T-helper 2 cell treated with Interferon-gamma antibody and Interleukin-4, amounts not matched to agents 100 ng/mL and 5 ng/mL, for 36 hours (primary cell): ENCODE data around the gene MYADM. TPM values are rescaled to one million over a fixed set of nuclear protein-coding genes. Genes with fewer than 3 reads are reported as not detected.

ENCODE experiments used
- intact Hi-C: fragments of 100-400 bp; cut with micrococcal nuclease; formaldehyde crosslinking; loops from one replicate; pipeline ENCODE4 v1.15.1; 2023
- total RNA-seq: library from RNA; stranded (reverse); gene quantifications from 2 replicates; pipeline ENCODE4 v1.2.3, GENCODE V29; 2022

MYADM gene
- total RNA-seq, 1 donor from 2014 or later, result 122 TPM

DNA sequence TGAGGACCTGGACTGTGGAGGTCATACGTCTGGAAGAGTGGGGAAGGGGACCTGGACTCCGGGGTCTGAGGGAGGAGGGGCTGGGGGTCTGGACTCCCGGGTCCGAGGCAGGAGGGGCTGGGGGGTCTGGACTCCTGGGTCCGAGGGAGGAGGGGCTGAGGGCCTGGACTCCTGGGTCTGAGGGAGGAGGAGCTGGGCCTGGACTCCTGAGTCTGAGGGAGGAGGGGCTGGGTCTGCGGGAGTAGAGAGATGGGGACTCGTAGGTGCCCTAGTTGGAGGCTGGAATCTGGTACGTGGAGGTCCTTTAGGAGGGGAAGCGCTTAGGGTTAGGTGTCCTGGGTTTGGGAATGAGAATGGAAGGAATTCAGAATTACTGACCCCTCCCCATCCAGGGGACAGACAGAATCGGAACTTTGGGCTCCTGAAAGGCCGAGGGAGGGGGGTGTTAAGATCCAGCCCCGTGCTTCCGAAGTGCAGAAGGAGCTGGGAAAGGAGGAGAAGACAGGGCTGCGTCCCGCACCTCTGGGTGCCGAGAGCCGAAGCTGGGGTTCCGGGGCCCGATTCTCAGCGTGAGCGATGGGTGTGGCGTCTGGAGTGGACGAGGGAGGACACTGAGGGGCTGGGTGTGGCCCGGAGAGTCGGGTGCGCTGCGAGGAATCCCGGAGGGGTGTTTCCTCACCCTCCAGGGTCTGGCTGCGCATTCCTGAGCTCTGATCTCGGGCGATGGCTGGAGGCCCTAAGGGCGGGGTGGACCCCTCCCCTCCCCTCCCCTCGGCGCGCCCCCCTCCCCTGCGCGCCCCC lies 608 bp downstream of the MYADM start:
- intact Hi-C loops, result loop anchor here (2.0 to 5.0 kb wide), 6 partner anchors 247 to 1784 kb away; partner anchors contain the start of genes CNOT3, LENG9, PRPF31 and TFPT

DNA sequence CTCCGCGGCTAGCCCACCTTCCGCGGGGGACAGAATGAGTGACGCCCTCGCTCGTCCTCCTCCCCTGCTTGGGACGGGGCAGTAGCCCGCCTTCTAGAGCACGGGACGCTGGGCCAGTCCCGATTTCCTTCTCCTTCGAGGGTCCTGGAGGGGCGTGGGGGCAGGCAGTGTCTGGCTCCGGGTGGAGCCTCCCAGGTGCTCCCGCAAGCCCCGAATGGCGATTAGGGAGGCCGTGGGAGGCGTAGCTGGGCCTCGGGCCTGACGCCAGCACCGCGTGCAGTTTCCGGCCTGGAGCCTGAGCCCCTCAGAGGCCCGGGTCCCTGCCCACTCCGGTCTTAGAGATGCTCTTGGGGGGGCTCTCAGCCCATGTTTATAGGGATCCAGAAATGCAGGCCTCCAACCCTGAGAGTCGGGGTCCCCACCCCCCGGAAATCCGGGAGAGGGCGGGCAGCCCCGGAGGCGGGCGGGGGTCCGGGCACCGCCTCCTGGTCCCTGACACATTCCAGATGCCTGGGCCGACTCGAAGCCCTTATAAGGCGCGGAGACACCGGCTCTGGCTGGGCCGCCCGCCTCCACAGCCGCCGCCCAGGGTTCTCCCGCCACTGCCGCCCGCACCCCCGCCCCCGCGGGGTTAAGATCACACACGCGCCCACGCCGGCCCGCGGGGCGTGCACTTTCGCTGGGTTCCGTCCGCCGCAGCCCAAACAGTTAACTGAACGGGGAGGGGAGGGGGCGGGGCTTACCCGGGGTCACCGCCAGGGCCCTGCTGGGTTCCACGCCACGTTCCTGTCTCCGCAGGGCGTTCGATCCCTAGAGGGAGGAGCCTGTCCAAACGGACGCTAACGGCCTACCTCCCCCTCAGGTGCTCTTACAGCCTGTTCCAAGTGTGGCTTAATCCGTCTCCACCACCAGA lies 1.5 kb downstream of the MYADM start:
- intact Hi-C loops, result loop anchor here (1.0 to 5.0 kb wide), 8 partner anchors 10 to 1783 kb away; partner anchors contain the start of genes CNOT3, LENG9, PRPF31 and TFPT

DNA sequence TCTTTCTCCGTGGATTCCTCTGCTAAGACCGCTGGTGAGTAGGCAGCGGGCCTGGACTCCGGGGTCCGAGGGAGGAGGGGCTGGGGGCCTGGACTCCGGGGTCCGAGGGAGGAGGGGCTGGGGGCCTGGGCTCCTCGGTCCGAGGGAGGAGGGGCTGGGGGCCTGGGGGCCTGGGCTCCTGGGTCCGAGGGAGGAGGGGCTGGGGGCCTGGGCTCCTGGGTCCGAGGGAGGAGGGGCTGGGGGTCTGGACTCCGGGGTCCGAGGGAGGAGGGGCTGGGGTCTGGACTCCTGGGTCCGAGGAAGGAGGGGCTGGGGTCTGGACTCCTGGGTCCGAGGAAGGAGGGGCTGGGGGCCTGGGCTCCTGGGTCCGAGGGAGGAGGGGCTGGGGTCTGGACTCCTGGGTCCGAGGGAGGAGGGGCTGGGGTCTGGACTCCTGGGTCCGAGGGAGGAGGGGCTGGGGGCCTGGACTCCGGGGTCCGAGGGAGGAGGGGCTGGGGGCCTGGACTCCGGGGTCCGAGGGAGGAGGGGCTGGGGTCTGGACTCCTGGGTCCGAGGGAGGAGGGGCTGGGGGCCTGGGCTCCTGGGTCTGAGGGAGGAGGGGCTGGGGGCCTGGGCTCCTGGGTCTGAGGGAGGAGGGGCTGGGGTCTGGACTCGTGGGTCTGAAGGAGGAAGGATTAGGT lies 2.3 kb downstream of the MYADM start:
- intact Hi-C loops, result loop anchor here (1.0 to 5.0 kb wide), 8 partner anchors 9 to 1782 kb away; partner anchors contain the start of genes CNOT3, LENG9, PRPF31 and TFPT

DNA sequence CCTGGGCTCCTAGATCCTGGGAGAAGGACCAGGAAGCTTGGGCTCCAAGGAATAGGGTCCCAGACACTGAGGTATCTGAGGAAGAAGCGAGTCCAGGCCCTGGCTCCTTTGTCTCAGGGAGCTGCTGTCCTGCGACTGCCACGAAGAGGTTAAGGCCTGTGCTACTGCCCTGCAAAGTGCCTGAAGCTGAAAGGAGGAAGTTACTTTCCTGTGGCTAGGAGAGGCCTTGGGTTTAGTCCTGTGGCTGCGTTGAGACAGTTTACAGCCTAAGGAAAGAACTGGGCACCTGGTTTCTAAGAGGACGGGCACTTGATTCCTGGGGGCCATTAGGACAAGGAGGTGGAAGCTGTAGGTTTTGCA lies 2.8 kb downstream of the MYADM start:
- intact Hi-C loops, result no loop called here

DNA sequence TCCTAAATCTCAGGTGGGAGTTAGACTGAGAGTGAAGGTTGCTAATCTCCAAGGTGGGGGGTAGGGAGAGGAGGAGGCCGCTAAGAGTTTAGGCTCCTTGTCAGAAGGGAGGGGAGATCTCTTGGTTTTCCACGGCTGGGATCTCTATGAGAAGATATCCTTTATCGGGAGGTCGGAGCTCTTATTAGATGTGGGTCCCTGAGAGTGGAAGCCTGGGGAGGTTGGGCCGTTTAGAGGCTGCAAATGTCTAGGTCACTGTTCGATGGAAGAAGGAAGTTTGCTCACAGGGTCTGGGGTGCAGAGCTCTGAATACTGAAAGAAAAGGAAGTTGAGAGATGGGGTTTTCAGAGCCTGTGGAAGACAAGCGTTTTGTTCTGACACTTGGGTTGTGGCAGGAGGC lies 3.8 kb downstream of the MYADM start:
- intact Hi-C loops, result no loop called here

DNA sequence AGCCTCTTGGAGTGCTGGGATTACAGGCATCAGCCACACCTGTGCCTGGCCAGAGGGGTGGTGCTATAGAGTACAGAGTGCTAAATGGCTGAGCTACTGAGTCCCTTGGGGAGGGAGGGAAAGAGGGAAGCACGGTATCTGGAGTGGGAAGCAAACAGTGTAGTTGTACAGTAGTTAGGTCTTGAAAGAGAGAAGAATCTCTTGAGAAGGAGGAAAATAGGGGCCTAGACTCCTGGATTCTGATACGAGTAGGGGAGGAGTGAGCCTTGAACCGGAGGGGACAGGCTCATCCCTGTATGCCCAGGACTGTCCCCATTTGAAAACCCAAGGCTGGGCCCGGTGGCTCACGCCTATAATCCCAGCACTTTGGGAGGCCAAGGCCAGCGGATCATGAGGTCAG lies 5.1 kb downstream of the MYADM start:
- intact Hi-C loops, result no loop called here

DNA sequence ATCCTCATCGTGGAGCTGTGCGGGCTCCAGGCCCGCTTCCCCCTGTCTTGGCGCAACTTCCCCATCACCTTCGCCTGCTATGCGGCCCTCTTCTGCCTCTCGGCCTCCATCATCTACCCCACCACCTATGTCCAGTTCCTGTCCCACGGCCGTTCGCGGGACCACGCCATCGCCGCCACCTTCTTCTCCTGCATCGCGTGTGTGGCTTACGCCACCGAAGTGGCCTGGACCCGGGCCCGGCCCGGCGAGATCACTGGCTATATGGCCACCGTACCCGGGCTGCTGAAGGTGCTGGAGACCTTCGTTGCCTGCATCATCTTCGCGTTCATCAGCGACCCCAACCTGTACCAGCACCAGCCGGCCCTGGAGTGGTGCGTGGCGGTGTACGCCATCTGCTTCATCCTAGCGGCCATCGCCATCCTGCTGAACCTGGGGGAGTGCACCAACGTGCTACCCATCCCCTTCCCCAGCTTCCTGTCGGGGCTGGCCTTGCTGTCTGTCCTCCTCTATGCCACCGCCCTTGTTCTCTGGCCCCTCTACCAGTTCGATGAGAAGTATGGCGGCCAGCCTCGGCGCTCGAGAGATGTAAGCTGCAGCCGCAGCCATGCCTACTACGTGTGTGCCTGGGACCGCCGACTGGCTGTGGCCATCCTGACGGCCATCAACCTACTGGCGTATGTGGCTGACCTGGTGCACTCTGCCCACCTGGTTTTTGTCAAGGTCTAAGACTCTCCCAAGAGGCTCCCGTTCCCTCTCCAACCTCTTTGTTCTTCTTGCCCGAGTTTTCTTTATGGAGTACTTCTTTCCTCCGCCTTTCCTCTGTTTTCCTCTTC lies 6.3 kb downstream of the MYADM start:
- intact Hi-C loops, result no loop called here

DNA sequence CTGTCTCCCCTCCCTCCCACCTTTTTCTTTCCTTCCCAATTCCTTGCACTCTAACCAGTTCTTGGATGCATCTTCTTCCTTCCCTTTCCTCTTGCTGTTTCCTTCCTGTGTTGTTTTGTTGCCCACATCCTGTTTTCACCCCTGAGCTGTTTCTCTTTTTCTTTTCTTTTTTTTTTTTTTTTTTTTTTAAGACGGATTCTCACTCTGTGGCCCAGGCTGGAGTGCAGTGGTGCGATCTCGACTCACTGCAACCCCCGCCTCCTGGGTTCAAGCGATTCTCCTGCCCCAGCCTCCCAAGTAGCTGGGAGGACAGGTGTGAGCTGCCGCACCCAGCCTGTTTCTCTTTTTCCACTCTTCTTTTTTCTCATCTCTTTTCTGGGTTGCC lies 6.9 kb downstream of the MYADM start:
- intact Hi-C loops, result no loop called here

DNA sequence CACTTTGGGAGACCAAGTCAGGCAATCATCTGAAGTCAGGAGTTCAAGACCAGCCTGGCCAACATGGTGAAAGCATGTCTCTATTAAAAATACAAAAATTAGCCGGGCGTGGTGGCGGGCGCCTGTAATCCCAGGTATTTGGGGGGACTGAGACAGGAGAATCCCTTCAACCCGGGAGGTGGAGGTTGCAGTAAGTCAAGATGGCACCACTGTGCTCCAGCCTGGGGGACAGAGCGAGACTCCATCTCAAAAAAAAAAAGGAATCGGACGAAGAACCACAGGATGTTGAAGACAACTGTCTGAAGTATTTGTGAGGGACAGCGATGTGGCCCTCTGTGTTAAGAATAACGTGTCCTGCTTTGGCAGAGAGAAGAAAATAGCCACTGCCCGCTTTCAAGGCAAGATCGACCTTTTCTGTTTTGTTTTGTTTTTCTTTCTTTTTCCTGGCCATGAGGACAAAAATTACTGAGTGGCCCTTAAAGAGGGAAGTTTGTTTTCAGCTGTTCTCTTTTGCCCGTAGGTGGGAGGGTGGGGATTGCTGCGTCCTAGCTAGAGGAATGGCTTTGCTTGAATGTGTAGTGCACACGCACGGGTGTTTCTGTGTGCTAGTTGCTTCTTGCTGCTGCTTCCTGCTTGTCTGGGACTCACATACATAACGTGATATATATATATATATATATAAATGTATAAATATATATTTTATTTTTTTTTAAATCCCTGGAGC lies 8.1 kb downstream of the MYADM start:
- intact Hi-C loops, result no loop called here

DNA sequence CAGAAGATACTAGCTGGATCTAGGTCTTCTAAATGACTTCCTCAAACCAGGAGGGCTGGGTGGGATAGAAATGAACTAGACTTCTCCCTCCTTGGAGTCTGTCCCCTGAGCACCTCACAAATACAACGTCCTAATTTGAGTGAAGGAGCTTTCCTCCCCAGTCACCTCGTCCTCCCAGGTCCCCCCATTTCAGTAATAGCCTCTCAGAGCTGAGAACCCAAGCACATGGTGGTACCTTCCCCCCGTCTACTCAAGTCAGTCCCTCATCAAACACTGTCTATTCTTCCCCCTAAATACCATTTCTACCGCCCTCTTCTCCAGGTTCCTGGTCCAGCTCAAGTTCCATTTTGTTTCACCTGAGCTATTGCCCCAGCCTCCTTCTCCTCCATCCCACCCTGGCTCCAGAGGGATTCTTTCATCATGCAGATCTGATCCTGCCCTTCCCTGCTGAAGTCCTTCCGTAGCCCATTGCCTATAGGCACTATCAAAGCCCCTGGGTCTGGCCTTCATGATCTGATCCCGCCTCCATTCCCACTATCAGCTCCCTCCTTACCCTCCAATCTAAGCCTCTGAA lies 9.1 kb downstream of the MYADM start:
- intact Hi-C loops, result no loop called here

DNA sequence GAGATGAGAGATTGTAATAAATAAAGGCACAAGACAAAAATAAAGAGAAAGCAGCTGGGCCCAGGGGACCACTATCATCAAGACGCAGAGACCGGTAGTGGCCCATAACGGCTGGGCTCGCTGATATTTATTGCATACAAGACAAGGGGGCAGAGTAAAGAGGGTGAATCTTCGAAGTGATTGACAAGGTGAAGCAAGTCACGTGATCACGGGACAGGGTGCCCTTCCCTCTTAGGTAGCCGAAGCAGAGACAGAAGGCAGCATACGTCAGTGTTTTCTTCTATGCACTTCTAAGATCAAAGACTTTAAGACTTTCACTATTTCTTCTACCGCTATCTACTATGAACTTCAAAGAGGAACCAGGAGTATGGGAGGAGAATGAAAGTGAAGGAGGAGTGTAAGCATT lies 9.7 kb downstream of the MYADM start:
- intact Hi-C loops, result no loop called here

DNA sequence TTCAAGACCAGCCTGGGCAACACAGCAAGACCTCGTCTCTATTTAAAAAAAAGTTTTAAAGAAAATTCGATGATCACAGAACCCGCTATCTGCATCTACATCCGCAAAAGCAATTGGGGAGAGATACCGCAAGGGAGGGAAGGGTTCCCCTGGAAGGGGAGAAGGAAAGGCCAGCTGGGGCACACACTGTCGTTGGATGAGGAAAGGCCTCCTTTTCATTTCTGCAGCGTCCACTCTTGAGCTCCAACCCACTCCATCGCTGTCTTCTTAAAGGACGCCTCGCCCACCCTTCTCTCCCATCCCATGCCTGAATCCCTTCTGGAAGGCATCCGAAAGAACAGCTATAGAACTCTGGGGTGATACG lies 11.1 kb downstream of the MYADM start:
- intact Hi-C loops, result loop anchor here (1.0 kb wide), 1 partner anchor 9 kb away; no protein-coding TSS in a partner anchor

DNA sequence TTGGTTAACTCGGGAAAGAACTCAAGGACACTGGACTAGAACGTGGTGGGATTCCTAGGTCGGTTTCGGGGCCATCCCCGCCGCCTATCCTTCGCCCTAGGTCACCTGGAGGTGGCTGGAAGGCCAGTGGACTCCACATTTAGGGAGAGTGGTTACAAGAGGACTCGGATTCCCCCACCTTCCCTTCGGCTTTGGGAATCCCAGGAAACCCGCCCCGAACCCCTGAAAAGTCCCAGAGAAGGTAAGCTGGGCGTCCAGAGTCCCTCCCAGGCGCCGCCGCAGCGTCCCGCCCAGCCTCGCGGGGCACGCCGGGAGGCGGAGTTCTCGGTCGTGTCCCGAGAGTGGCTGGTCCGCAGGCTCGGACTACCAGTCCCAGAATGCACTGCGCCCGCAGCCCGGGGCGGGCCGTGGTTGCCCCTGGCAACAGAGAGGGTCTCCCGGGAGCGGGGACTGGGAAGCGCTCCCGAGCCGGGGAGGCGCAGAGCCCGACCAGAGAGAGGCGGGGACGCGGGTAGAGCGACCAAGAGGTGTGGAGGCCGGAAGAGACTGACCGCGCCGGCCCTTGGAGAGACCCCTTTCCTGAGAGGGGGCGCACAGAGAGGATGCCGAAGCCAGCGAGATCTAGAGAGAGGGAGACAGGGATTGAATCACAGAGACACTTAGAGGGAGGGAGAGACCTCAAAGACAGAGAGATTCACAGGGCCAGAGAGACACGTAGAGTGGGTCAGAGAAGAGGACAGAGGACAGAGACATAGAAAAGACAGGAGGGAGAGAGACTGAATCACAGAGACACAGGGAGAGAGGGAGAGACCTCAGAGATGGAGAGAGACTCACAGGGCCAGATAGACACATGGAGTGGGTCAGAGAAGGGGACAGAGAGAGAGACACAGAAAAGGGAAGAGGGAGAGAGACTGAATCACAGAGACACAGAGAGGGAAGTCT lies 11.7 kb downstream of the MYADM start:
- intact Hi-C loops, result loop anchor here (1.0 to 2.0 kb wide), 2 partner anchors 10 to 27 kb away; no protein-coding TSS in a partner anchor

DNA sequence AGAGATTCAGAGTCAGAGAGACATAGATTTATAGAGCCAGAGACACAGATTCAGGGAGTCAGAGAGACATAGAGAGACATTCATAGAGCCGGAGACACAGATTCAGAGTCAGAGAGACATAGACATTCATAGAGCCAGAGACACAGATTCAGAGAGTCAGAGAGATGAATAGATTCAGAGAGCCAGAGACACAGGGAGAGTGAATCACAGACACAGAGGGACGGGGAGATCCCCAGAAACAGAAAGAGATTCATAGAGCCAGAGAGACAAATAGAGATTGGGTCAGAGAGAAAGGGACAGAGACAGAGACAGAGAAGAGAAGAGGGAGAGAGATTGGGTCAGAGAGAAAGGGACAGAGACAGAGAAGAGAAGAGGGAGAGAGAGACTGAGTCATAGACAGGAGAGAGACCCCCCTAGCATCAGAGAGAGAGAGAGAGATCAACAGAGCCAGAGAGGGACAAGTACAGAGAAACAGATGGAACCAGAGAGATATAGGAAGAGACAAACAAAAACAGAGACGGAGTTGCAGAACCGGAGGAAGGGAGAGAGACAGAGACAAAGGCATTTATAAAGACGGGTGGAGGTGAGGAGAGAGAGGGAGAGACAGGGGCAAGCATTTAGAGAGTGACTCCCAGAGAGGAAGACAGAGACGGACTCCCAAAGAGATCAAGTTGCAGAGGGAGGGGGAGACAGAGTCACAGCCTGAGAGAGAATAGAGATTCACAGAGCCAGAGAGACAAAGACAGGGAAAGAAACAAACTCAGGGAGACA lies 13.2 kb downstream of the MYADM start:
- intact Hi-C loops, result loop anchor here (2.0 kb wide), 1 partner anchor 28 kb away; no protein-coding TSS in a partner anchor

DNA sequence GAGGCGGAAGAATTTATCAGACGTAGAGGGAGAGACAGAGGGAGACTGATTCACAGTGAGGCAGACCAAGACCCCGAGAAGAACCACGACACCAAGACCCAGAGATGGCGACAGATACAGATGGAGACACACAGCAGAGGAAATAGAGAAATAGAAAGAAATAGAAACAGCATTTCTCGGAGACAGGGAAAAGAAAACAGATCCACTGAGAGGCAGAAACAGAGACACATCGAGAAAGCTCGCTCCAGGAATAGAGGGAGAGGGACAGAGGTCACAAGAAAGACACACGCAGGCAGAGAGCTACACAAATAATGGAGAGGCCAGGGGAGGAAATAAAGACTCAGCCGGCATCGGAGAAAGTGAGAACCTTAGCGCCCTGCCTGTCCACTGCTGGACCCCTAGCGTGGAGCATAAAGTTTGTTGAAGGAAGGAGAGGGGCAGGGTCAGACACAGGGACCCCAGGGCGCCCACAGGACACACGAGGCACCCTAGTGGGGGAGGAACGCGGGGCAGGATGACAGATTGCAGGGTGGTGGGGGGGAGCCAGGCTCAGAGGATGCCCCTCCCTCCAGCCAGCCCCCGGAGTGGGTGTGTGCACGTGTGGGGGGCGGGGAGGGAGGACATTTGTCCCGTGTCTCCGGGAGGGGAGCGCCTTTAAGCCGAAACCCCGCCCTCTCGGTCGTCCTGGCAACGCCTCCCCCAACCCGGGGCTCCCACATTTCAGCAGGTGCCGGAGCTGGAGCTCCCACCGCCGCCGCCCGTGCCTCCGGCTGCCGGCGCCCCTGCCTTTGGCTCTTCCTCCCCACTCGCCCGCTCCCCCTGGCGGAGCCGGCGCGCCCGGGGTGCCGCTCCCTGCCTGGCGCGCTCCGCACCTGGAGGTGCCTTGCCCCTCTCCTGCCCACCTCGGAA lies 14.1 kb downstream of the MYADM start, which contains the start of gene PRKCG:
TSS of gene PRKCG (plus strand) at position 716 of the 909 bp plus-strand sequence. CDS start 298 bp downstream, outside the sequence.
- intact Hi-C loops, result loop anchor here (1.0 to 2.0 kb wide), 2 partner anchors 29 to 39 kb away; no protein-coding TSS in a partner anchor

DNA sequence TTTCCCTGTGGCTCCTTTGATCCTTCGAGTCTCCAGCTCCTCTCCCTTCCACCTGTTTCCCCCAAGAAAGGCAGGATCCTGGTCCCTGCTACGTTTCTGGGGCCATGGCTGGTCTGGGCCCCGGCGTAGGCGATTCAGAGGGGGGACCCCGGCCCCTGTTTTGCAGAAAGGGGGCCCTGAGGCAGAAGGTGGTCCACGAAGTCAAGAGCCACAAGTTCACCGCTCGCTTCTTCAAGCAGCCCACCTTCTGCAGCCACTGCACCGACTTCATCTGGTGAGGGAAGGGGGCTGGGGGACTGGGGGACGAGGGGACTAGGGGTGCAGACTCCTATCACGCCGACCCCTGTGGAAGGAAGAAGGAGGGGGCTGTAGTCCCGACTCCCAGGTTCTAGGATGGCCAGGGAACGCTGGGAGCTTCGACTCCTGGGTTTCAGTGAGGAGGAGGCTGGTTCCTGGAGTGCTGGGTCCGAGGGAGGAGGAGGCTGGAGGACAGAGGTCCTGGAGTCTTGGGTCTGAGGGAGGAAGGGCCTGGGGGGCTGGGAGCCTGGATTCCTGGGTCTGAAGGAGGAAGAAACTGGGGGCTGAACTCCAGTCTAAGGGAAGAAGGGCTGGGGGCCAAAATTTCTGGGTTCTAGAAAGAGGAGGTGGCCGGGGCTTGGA lies 14.8 kb downstream of the MYADM start:
- intact Hi-C loops, result loop anchor here (1.0 kb wide), 1 partner anchor 40 kb away; no protein-coding TSS in a partner anchor
